OCI-LY3 (cell line): ENCODE measurements around the gene ADARB2.

Experiments
- H2AFZ ChIP-seq: fragments of 200-600, 300-600 bp; shearing (Covaris generic); 2 replicates; pipeline ENCODE4 v1.6.0; 2014; ENCODE audit warnings: antibody characterized with exemption, low read depth, low read length
- H3K27ac ChIP-seq: fragments of 200-600, 300-600 bp; sonication (generic); 2 replicates; pipeline ENCODE4 v1.5.1; 2014; ENCODE audit warnings: mild to moderate bottlenecking, low read length, moderate library complexity, mixed read lengths
- H3K27me3 ChIP-seq: fragments of 200-600, 300-600 bp; sonication (generic); 2 replicates; pipeline ENCODE4 v1.6.1; 2014; ENCODE audit warnings: low read depth, low read length, mixed read lengths
- H3K36me3 ChIP-seq: fragments of 200-600, 300-600 bp; sonication (generic); replicated peaks from 2 replicates; pipeline ENCODE3; 2014; ENCODE audit warnings: low read depth, low read length, mixed read lengths
- H3K4me1 ChIP-seq: fragments of 300-600, 200-600 bp; sonication (generic); 2 replicates; pipeline ENCODE4 v1.6.1; 2014; ENCODE audit warnings: low read length, mixed read lengths
- H3K4me2 ChIP-seq: fragments of 200-600, 300-600 bp; sonication (generic); 2 replicates; pipeline ENCODE4 v1.6.1; 2014; ENCODE audit warnings: low read length, mixed read lengths
- H3K4me3 ChIP-seq: fragments of 300-600, 200-600 bp; sonication (generic); 2 replicates; pipeline ENCODE4 v1.5.1; 2014; ENCODE audit warnings: antibody characterized with exemption, mild to moderate bottlenecking, low read length, moderate library complexity
- H3K79me2 ChIP-seq: fragments of 300-600, 200-600 bp; shearing (Covaris generic); 2 replicates; pipeline ENCODE4 v1.6.1; 2014; ENCODE audit warnings: mild to moderate bottlenecking, low read length, mixed read lengths
- H3K9ac ChIP-seq: fragments of 300-600, 200-600 bp; shearing (Covaris generic); 2 replicates; pipeline ENCODE4 v1.6.0; 2014; ENCODE audit warnings: mild to moderate bottlenecking, low read length, moderate library complexity
- H3K9me3 ChIP-seq: fragments of 200-600, 300-600 bp; shearing (Covaris generic); 2 replicates; pipeline ENCODE4 v1.6.1; 2014; ENCODE audit warnings: low read length, mixed read lengths; ENCODE audit not compliant: insufficient read depth
- H4K20me1 ChIP-seq: fragments of 200-600, 300-600 bp; sonication (generic); 2 replicates; pipeline ENCODE4 v1.6.1; 2016; ENCODE audit warnings: low read length, mixed read lengths; ENCODE audit not compliant: insufficient read depth
- EZH2phosphoT487 ChIP-seq: fragments of 200-600 bp; shearing (Covaris generic); IDR thresholded peaks from 2 replicates; pipeline ENCODE4 v1.6.1; 2018; ENCODE audit warnings: antibody characterized with exemption, mixed run types, low read depth
- TF ChIP-seq, protein P1 (sequence below): fragments of 200-600, 300-600 bp; sonication (generic); IDR thresholded peaks from 2 replicates; pipeline ENCODE4 v1.5.1; 2014; ENCODE audit warnings: antibody characterized with exemption, low read length, low read depth

Gene ADARB2

DNA sequence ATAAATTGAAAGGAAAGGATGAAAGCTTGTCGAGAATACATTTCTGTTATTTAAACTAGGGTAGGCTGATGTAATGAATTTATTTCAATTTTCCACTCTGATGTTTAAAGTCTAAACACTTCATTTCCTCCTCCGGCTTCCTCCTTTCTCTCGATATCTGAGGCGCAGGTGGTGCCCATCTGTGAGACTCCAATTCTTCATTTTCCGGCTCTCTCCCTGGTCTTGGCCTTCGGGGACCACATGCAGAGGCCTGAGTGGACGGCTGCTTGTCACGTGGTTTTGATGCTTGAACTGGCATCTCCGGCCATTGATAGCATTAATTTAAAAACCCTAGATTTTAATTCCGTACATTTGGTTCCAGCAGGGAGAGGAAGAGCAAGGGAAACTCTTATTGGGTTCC is 5.8 kb upstream of the ADARB2 start:
- Histone ChIP-seq H2AFZ (no peak overlapping the region), H3K4me3 (no peak overlapping the region), H3K4me2 (no peak overlapping the region), H3K4me1 (no peaks in the 10 kb centered on the region), H3K27me3 (no peaks in the 10 kb centered on the region), H3K36me3 (no peaks in the 10 kb centered on the region), H3K9ac (no peak overlapping the region), H3K9me3 (no peaks in the 10 kb centered on the region), H3K27ac (no peak overlapping the region), H4K20me1 (no peaks in the 10 kb centered on the region), H3K79me2 (no peaks in the 10 kb centered on the region)
- TF ChIP-seq, protein P1, sequence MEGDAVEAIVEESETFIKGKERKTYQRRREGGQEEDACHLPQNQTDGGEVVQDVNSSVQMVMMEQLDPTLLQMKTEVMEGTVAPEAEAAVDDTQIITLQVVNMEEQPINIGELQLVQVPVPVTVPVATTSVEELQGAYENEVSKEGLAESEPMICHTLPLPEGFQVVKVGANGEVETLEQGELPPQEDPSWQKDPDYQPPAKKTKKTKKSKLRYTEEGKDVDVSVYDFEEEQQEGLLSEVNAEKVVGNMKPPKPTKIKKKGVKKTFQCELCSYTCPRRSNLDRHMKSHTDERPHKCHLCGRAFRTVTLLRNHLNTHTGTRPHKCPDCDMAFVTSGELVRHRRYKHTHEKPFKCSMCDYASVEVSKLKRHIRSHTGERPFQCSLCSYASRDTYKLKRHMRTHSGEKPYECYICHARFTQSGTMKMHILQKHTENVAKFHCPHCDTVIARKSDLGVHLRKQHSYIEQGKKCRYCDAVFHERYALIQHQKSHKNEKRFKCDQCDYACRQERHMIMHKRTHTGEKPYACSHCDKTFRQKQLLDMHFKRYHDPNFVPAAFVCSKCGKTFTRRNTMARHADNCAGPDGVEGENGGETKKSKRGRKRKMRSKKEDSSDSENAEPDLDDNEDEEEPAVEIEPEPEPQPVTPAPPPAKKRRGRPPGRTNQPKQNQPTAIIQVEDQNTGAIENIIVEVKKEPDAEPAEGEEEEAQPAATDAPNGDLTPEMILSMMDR = no peak
- TF ChIP-seq EZH2phosphoT487 = no peak

DNA sequence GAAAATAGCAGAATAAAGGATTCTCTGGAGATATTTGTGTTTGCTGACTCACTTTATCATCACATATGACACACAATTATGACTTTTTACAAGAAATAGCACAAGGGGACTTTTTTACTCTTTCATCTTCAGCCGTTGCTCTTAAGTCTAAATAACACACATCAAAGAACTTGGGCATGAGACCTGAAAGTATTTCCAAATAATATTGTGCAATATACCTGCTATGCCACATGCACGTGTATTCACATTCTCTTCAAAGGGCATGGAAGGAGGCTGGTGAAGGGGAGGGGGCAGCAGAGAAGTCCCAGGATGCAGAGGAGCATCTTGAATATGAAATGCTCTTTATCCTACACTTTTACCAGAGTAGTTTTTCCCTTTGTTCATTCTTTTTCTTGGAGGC is 4.1 kb upstream of the ADARB2 start:
- TF ChIP-seq EZH2phosphoT487 = no peak
- TF ChIP-seq, protein P1 = no peak
- Histone ChIP-seq H3K36me3 (no peaks in the 10 kb centered on the region), H3K9ac (no peak overlapping the region), H4K20me1 (no peaks in the 10 kb centered on the region), H3K4me2 (no peak overlapping the region), H3K9me3 (no peaks in the 10 kb centered on the region), H3K27ac (no peak overlapping the region), H3K79me2 (no peaks in the 10 kb centered on the region), H3K4me3 (no peak overlapping the region), H3K27me3 (no peaks in the 10 kb centered on the region), H3K4me1 (no peaks in the 10 kb centered on the region), H2AFZ (no peak overlapping the region)

DNA sequence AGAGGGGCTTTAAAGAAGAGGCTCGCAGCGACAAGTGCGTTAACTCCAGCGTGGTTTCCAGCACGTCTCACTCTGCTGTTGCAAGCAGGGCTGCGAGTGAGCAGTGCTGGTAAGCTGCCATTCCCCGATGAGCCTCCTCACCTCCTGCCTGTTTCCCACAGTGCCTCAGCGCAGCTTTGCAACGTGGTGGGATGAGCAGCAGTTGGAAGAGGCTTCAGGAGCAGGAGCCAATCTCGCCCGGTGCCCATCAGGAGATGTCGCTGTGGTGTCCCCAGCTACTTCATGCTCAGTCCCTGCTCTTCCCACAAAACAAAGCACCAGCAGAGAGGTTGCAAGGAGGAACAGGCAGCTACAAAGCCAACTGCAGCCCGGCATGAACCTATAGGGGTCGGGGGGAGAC is 2.4 kb upstream of the ADARB2 start:
- Histone ChIP-seq H3K36me3 (no peaks in the 10 kb centered on the region), H3K9me3 (no peaks in the 10 kb centered on the region), H2AFZ (no peak overlapping the region), H3K79me2 (no peaks in the 10 kb centered on the region), H3K9ac (no peak overlapping the region), H3K4me2 (no peak overlapping the region), H3K4me3 (no peak overlapping the region), H3K4me1 (no peaks in the 10 kb centered on the region), H4K20me1 (no peaks in the 10 kb centered on the region), H3K27ac (no peak overlapping the region), H3K27me3 (no peaks in the 10 kb centered on the region)
- no peak for TF ChIP-seq EZH2phosphoT487
- TF ChIP-seq, protein P1 = no peak

DNA sequence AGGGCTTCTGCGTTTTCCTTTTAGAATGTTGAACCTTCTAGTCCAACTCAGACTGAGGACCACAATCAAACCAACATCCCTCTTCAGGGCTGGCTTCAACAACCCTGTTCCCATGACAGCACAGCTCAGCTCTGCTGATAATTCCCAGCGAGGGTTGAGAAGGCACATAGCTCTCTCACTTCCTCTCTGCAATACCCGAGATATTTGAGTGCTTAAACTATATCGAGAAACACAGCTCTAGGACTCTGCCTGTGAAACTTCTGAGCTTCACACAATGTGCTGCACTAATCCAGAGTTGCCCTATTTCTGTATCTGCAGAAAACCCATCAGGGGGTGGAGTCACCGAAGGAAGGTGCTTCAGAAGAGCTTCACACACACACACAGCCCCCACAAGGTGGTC is 1.6 kb upstream of the ADARB2 start:
- Histone ChIP-seq H3K9ac (no peak overlapping the region), H3K4me3 (no peak overlapping the region), H2AFZ (no peak overlapping the region), H3K9me3 (no peaks in the 10 kb centered on the region), H3K36me3 (no peaks in the 10 kb centered on the region), H3K79me2 (no peaks in the 10 kb centered on the region), H3K27ac (no peak overlapping the region), H3K4me2 (no peak overlapping the region), H3K4me1 (no peaks in the 10 kb centered on the region), H4K20me1 (no peaks in the 10 kb centered on the region), H3K27me3 (no peaks in the 10 kb centered on the region)
- no peak for TF ChIP-seq EZH2phosphoT487
- TF ChIP-seq, protein P1 = no peak
